Heart left ventricle (tissue), 16 donors: Measurements from ENCODE around the gene FRMD8. TPM values are rescaled to one million over a fixed set of nuclear protein-coding genes. Genes with fewer than 3 reads are reported as not detected.
"Not testable (repeated sequence)": the region's sequence is repeated elsewhere in the genome, so short reads cannot be mapped to it uniquely, and the experiment has no call there.

Source experiments
- ATAC-seq, 4 donors: fragments of 200-7000 bp; cut with Tn5 transposase; one replicate each; pipeline ENCODE4 v1.9.1; 2020 to 2022; ENCODE audit warnings: moderate library complexity in 4 of 4, mild to moderate bottlenecking in 3 of 4, moderate number of reproducible peaks in 1 of 4
- DNase-seq, 5 donors: peaks; one replicate each; pipeline ENCODE4 v3.0.0-alpha.2; 2020
- H3K27ac ChIP-seq, 12 donors: fragments of 200-600 bp; sonication (generic) in 4 of 12; one replicate each; pipeline versions ENCODE4 v1.5.0 to v1.8.0; 2016 to 2022; ENCODE audit warnings: mild to moderate bottlenecking in 2 of 12
- H3K27me3 ChIP-seq, 9 donors: fragments of 200-600 bp; sonication (generic) in 2 of 9; one replicate each; pipeline versions ENCODE4 v1.5.1 to v1.8.0; 2016 to 2022; ENCODE audit warnings: mild to moderate bottlenecking in 3 of 9
- H3K36me3 ChIP-seq, 9 donors: fragments of 200-600 bp; sonication (generic) in 2 of 9; one replicate each; pipeline versions ENCODE4 v1.5.0 to v1.8.0; 2018 to 2022; ENCODE audit warnings: mild to moderate bottlenecking in 2 of 9
- H3K4me1 ChIP-seq, 12 donors: fragments of 200-600 bp; sonication (generic) in 4 of 12; one replicate each; pipeline versions ENCODE4 v1.5.0 to v1.8.0; 2016 to 2022; ENCODE audit warnings: mild to moderate bottlenecking in 3 of 12
- H3K4me3 ChIP-seq, 12 donors: fragments of 200-600 bp; sonication (generic) in 4 of 12; one replicate each; pipeline versions ENCODE4 v1.5.0 to v1.8.0; 2017 to 2022; ENCODE audit warnings: mild to moderate bottlenecking in 9 of 12, moderate library complexity in 4 of 12
- H3K9me3 ChIP-seq, 12 donors: fragments of 200-600 bp; sonication (generic) in 4 of 12; one replicate each; pipeline versions ENCODE4 v1.5.0 to v1.8.0; 2016 to 2022; ENCODE audit warnings: mild to moderate bottlenecking in 1 of 12
- POLR2A ChIP-seq, 2 donors: fragments of 450-650 bp; IDR thresholded peaks; one replicate each; pipeline ENCODE4 v1.6.1; 2017; ENCODE audit warnings: antibody characterized with exemption in 2 of 2, mild to moderate bottlenecking in 2 of 2, moderate library complexity in 2 of 2
- WGBS, 4 donors: extraction: QIAGEN DNeasy Blood & Tissue Kit in 2 of 4; methylation state at CpG; one replicate each; pipeline versions ENCODE4 v1.1.5 to v1.1.7; 2013 to 2018; 5-methylcytosine and 5-hydroxymethylcytosine counted together
- intact Hi-C, 10 donors: fragments of 100-400 bp; cut with DNase I; formaldehyde crosslinking; loops; one replicate each; pipeline versions ENCODE4 v1.11.1 to v1.14.2; 2022
- polyA plus RNA-seq, 2 donors: library from polyadenylated mRNA; stranded (reverse); fragments of 200-250 nt; gene quantifications; one replicate each; pipeline ENCODE4 v1.2.3, GENCODE V29; 2013
- total RNA-seq, 9 donors: library from RNA; depleted of rRNA in 2 of 9; stranded (reverse); fragments of >200 nt in 2 of 9; fragmentation: NEBNext Ultra II Directional in 3 of 9; extraction: Animal tissue kit (Norgen Biotek cat#: 25700) in 3 of 9; gene quantifications; one replicate each; pipeline versions ENCODE4 v1.1.0 to v1.2.4, GENCODE V29; 2016 to 2023
- TF ChIP-seq, protein P1 (sequence below), 12 donors: fragments of 200-600 bp; sonication (generic) in 4 of 12; IDR thresholded peaks; one replicate each; pipeline versions ENCODE4 v1.5.0 to v1.8.0; 2018 to 2022; ENCODE audit warnings: antibody characterized with exemption in 12 of 12, mild to moderate bottlenecking in 5 of 12
- donor health status: ischemic (EF 13 %, LVEDD 7.1; RV severe dilation, severe dysfunction).
- donor health status: healthy with polysubstance abuse.
- donor health status: DM: no; HTN: yes; CAD: no.
- donor health status: DM: no; HTN: no; CAD: no.
- donor health status: ischemic (EF 25% LVEDD 6.9; RV normal size, moderate dysfunction).
- donor health status: ischemic (EF 25% LVEDD 5.7; RV mildly dilated, moderate dysfunction).
- donor health status: healthy.
- donor health status: DM: yes; HTN: yes; CAD: no.
- donor health status: ischemic (EF 35%, LVEDD 5.7; RV mildly dilated, moderate dysfunction).
- donor health status: nonischemic (EF 11% LVEDD 7.7; RV severe dilation, severe dysfunction).
- donor health status: DM: yes; HTN: yes; CAD: no.
- donor health status: PGD.
- donor health status: ischemic (EF 29% LVEDD 5.4; RV normal size, mild dysfunction).
- donor health status: nonischemic (EF 23%, LVEDD 6.1; RV moderate dilation, normal function).

The FRMD8 gene
- total and polyA plus RNA-seq, 11 donors: 6.1 to 24.1 (median 11.3) TPM

DNA sequence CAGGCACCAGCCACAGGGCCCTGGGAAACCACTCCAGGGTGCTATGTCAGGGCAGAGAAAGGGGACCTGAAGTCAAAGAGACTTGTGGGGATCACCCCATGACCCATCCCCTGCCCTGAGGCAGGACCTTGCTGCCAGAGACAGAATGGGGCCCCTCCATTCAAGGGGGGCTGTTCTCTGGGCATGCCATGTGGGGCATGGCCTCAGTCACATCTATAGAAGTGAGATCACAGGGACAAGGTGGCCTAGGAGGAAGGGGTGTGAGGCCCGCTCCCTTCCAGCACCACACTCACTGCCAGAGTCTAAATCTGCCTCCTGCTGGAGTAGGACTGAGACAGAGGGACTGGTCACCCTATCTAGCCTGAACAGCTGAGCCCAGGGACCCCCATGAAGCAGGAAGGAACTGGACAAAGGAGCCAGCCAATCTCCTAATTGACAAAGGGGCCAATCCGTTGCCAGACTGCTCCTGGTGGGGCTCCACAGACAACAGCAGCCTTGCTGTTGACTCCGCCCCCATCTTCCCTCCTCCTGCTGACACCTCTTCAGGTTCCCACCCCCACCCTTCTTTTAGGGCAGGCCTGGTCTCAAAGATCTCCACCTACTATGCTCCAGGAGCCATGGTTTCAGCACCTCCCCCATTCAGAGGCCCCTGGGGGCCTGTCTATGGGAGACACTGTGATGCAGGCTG, 62.1 kb downstream of the FRMD8 start:
- peak overlapping the region in 10 of 12 donors; percentile 21 to 80 (median 62) for H3K27ac ChIP-seq
- H3K9me3 ChIP-seq: no peaks in the 10 kb centered on the region
- H3K27me3 ChIP-seq: no peaks in the 10 kb centered on the region
- no peak for DNase-seq
- no peak for TF ChIP-seq POLR2A (IDR thresholded peaks at IDR 0.05)
- TF ChIP-seq, protein P1, sequence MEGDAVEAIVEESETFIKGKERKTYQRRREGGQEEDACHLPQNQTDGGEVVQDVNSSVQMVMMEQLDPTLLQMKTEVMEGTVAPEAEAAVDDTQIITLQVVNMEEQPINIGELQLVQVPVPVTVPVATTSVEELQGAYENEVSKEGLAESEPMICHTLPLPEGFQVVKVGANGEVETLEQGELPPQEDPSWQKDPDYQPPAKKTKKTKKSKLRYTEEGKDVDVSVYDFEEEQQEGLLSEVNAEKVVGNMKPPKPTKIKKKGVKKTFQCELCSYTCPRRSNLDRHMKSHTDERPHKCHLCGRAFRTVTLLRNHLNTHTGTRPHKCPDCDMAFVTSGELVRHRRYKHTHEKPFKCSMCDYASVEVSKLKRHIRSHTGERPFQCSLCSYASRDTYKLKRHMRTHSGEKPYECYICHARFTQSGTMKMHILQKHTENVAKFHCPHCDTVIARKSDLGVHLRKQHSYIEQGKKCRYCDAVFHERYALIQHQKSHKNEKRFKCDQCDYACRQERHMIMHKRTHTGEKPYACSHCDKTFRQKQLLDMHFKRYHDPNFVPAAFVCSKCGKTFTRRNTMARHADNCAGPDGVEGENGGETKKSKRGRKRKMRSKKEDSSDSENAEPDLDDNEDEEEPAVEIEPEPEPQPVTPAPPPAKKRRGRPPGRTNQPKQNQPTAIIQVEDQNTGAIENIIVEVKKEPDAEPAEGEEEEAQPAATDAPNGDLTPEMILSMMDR (IDR thresholded peaks at IDR 0.05): no peak
- H3K4me1 ChIP-seq: peaks cover 0 to 33% (median 12%) of the 10 kb centered on the region in 12 donors
- H3K36me3 ChIP-seq: peaks cover 5 to 36% (median 28%) of the 10 kb centered on the region in 9 donors
- peak; percentile 6 to 32 (median 14) for ATAC-seq
- no peak overlapping the region for H3K4me3 ChIP-seq
- WGBS, 4 donors: 64 to 85% (median 68%) methylated on average over 2 to 3 of the region's 3 CpGs
- intact Hi-C loops: no loop called here

- H3K4me3 ChIP-seq, H3K27me3 ChIP-seq, DNase-seq, intact Hi-C loops, H3K27ac ChIP-seq, H3K36me3 ChIP-seq, H3K9me3 ChIP-seq, ATAC-seq: not testable (repeated sequence)
- 93 to 96% methylated on average over 22 to 24 of the region's 30 CpGs; no CpG with 5 or more reads in 2 of the 4 donors for WGBS, 4 donors
- H3K4me1 ChIP-seq: peaks cover 0 to 34% (median 14%) of the 10 kb centered on the region in 12 donors
Measured at GRCh38 chr11:65451301-65451700, 64.9 kb downstream of the FRMD8 start.

GRCh38 chr11:65452259-65452658, 65.8 kb downstream of the FRMD8 start:
- H3K9me3 ChIP-seq, ATAC-seq, DNase-seq, intact Hi-C loops, H3K4me3 ChIP-seq, H3K27me3 ChIP-seq, H3K36me3 ChIP-seq: not testable (repeated sequence)
- WGBS, 4 donors: 46 to 100% (median 57%) methylated on average over 1 to 3 of the region's 3 CpGs
- H3K27ac ChIP-seq: peak overlapping the region in 5 of 12 donors; percentile 20 to 92 (median 24)
- peaks cover 0 to 34% (median 15%) of the 10 kb centered on the region in 12 donors for H3K4me1 ChIP-seq

DNA sequence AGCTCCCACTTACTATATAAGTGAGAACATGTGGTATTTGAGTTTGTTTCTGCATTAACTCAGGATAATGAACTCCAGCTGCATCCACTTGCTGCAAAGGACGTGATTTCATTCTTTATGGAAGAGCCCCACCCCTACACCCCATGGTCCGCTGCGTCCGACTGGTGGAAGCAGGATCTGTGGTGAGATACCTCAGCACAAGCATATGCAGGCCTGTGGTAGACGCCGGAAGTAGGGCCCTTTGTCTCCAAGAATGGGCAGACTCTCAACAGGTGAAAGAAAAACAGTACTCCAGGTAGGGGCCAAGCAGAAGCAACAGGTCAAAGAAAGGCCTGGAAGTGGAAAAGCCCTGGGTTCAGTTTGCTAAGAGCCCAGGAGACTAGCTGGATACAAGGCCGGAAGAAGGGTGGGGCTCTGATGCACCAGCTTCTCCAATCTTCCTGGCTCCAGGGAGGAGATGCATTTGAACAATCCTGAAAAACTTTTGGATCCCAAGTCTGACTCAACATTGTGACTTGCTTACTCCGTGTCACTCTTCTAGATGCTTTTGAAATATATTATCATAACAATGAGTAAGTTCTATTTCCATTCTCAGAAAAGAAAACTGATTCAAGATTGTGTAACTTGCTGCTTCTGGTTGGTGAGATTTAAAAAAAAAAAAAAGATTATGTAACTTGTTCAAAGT, 66.5 kb downstream of the FRMD8 start:
- Histone ChIP-seq H3K4me1 (peaks cover 0 to 34% (median 15%) of the 10 kb centered on the region in 12 donors), H3K27ac (peak overlapping the region in 9 of 12 donors; percentile 1 to 92 (median 24)), H3K9me3 (no peaks in the 10 kb centered on the region), H3K36me3 (no peaks in the 10 kb centered on the region), H3K4me3 (no peak overlapping the region), H3K27me3 (no peaks in the 10 kb centered on the region)
- intact Hi-C loops: no loop called here
- TF ChIP-seq POLR2A (IDR thresholded peaks at IDR 0.05): no peak
- TF ChIP-seq, protein P1 (IDR thresholded peaks at IDR 0.05): no peak
- 46 to 60% (median 53%) methylated on average over 8 of the region's 8 CpGs for WGBS, 4 donors
- no peak for DNase-seq
- no peak for ATAC-seq

GRCh38 chr11:65454311-65454695, 67.9 kb downstream of the FRMD8 start:
- DNase-seq (no peak), ATAC-seq (peak in 2 of 4 donors; percentile 5 to 9)
- H3K4me1 ChIP-seq: peaks cover 0 to 34% (median 15%) of the 10 kb centered on the region in 12 donors
- no peaks in the 10 kb centered on the region for H3K27me3 ChIP-seq
- no peaks in the 10 kb centered on the region for H3K9me3 ChIP-seq
- H3K4me3 ChIP-seq: peak overlapping the region in 11 of 12 donors; percentile 33 to 67 (median 56)
- no peaks in the 10 kb centered on the region for H3K36me3 ChIP-seq
- intact Hi-C loops: no loop called here
- WGBS, 4 donors: 70 to 76% (median 72%) methylated on average over 10 of the region's 10 CpGs
- peak overlapping the region in 11 of 12 donors; percentile 77 to 92 (median 83) for H3K27ac ChIP-seq
- TF ChIP-seq, protein P1 (IDR thresholded peaks at IDR 0.05): no peak
- no peak for TF ChIP-seq POLR2A (IDR thresholded peaks at IDR 0.05)
